GM18951 (cell line): ENCODE data around the gene PBRM1.

Experiments
- POLR2A ChIP-seq: IDR thresholded peaks from 4 replicates; pipeline ENCODE4 v1.6.1; 2011; ENCODE audit warnings: mild to moderate bottlenecking; ENCODE audit not compliant: insufficient read length, insufficient read depth; ENCODE audit errors: extremely low read depth
- in situ Hi-C: fragments of 300-500 bp; cut with MboI; formaldehyde crosslinking; loops from one replicate; pipeline ENCODE4 v1.12.0; 2022; ENCODE audit warnings: low sequenced_read_pairs, mixed read lengths, inconsistent platforms; ENCODE audit not compliant: unreplicated experiment

PBRM1 gene

DNA sequence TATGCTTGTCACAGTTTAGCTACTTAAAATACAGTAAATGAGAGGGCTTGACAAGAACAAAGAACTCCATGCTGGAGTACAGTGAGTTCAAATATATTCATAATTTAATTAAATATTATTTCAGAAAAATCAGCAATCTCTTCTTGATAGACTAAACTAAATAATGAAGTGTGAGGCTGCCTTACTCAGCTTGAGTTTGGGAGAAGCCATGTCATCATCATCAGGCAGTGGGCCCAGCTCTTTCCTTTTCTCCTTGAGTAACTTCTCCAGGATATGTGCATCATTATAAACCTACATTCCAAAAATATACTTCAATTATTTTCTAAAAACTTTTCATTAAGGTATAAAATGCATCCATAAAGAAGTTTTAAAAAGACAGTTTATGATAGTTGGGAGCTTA lies 70.5 kb downstream of the PBRM1 start:
- in situ Hi-C loops: no loop called here
- TF ChIP-seq POLR2A: no peak

GRCh38 chr3:52614689-52615088 lies 71.0 kb downstream of the PBRM1 start:
- in situ Hi-C loops: no loop called here
- no peak for TF ChIP-seq POLR2A

DNA sequence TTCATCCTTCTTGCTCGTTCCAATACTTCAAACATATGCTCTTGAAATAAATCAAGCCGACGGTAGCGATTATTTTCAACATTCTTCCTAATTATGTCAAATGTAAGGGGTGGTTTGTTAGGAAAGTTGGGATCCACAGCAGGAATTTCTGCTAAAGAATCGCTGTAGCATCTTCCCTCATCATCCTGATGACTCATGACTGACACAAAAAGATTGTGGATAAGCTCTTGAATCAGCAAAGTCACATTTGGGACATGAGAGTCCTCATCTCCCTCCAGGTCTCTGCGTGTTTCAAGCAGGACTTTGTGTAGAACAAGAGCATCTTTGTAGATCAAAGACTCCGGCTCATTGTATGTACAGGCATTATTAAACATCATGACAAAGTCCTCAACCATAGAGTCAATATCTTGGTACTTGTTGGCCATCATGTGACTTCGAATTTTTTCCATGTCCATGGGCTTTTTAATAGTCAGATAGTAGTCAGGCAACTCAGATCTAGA lies 76.3 kb downstream of the PBRM1 start:
- in situ Hi-C loops: no loop called here
- TF ChIP-seq POLR2A: no peak

DNA sequence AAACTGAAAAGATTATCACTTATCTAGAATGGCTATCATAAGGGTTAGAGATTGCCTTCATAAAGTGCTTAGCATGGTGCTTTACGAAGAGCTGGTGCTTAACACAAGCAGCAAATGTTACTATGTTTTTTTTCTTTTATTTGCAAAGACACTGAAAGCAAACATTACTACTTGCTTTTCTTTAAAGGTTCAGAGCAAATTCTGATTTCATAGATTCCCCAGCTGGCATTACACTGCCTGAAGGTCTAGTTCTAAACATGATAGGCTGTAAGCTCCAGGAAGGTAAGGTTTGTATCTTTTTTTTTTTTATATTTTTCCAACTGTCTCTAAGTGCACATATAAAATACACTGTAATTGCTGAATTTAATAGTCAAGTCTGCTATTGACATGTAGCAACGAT lies 77.4 kb downstream of the PBRM1 start:
- no peak for TF ChIP-seq POLR2A
- in situ Hi-C loops: no loop called here

- in situ Hi-C loops: no loop called here
- TF ChIP-seq POLR2A: no peak
Measured at GRCh38 chr3:52606373-52607085, 79.2 kb downstream of the PBRM1 start.

- TF ChIP-seq POLR2A: no peak
- in situ Hi-C loops: no loop called here
Measured at GRCh38 chr3:52600258-52600657, 85.5 kb downstream of the PBRM1 start.

GRCh38 chr3:52596658-52597265 lies 89.0 kb downstream of the PBRM1 start:
- TF ChIP-seq POLR2A: no peak
- in situ Hi-C loops: no loop called here

GRCh38 chr3:52593103-52593502 lies 92.6 kb downstream of the PBRM1 start:
- in situ Hi-C loops: no loop called here
- TF ChIP-seq POLR2A: no peak

DNA sequence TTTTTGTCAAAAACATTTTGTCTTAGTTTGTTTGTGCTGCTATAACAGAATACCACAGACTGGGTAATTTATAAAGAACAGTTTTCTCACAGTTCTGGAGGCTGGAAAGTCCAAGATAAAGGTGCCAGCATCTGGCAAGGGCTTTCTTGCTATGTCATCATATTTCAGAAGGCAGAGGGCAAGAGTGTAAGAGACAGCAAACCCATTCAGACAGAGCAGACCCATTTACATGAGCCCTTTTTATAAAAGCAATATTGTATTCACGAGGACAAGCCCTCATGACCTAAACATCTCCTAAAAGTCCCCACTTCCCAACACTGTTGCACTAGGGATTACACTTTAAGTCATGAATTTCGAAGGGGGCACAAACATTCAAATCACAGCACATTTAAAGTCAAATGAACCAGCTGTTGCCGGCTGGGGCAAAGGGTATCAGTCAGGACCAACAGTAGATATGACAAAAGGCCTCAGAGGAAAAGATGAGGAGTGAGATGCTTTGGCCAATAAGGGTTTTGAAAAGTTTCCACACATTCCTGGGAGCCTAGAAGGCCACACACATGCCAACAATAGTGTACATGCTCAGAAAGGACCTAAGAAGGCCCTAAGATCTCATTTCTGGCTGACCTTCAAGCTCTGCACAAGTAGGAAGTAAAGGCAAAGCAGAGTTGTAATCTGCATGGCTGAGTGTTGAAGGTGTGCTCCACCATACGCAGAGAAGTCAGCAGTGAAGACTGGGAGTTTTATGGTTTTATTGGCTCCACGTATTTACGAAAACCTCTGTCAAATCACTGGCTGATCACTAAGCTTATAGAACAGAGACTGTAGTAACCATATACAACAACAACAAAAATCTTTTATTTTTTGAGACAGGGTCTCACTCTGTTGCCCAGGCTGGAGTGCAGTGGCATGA lies 111.4 kb downstream of the PBRM1 start:
- no peak for TF ChIP-seq POLR2A
- in situ Hi-C loops: no loop called here

- in situ Hi-C loops: no loop called here
- TF ChIP-seq POLR2A: no peak
Measured at GRCh38 chr3:52572221-52572620, 113.5 kb downstream of the PBRM1 start.

DNA sequence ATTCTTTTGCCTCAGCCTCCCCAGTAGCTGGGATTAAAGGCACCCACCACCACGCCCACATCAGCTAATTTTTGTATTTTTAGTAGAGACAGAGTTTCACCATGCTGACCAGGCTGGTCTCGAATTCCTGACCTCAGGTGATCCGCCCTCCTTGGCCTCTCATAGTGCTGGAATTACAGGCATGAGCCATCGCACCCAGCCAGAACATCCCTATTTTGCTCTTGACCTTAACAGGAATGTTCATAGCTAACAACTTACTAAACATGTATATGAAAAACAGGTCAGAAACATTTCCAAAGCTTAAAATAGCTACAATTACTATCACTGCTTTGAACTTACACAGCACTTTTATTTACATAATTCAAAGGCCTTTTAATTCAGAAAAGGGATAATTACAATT lies 115.6 kb downstream of the PBRM1 start:
- TF ChIP-seq POLR2A: no peak
- in situ Hi-C loops: no loop called here

GRCh38 chr3:52568069-52568468 lies 117.6 kb downstream of the PBRM1 start:
- in situ Hi-C loops: no loop called here
- TF ChIP-seq POLR2A: no peak

GRCh38 chr3:52563984-52564383 lies 121.7 kb downstream of the PBRM1 start:
- TF ChIP-seq POLR2A: no peak

GRCh38 chr3:52561028-52561747 lies 124.5 kb downstream of the PBRM1 start:
- no peak for TF ChIP-seq POLR2A
- in situ Hi-C loops: no loop called here

More at GRCh38 chr3:52563984-52564383, 121.7 kb downstream of the PBRM1 start:
- in situ Hi-C loops: no loop called here
